PC-3 (cell line): ENCODE data around the gene BPIFB2. TPM values are rescaled to one million over a fixed set of nuclear protein-coding genes. Genes with fewer than 3 reads are reported as not detected.

Experiments
- ATAC-seq: fragments of 200-7000 bp; cut with Tn5 transposase; 2 replicates; pipeline ENCODE4 v1.9.1; 2020; ENCODE audit warnings: mild to moderate bottlenecking, moderate library complexity
- BruUV-seq: library from RNA; stranded (reverse); fragments of 400-500 nt; replicated peaks from 2 replicates; lab custom pipeline; 2021; lab: Mats Ljungman, UMichigan
- CTCF ChIA-PET: fragments of 300-600 bp; sonication (Branson Sonifier 250); formaldehyde crosslinking; loops from one replicate; lab custom pipeline; 2022; ENCODE audit warnings: antibody characterized with exemption; lab: Charles Lee
- POLR2A ChIA-PET: fragments of 300-600 bp; sonication (Branson Sonifier 250); formaldehyde crosslinking; loops from one replicate; lab custom pipeline; 2022; ENCODE audit warnings: antibody characterized with exemption; ENCODE audit not compliant: unreplicated experiment; lab: Charles Lee
- DNase-seq: peaks from one replicate; pipeline ENCODE4 v3.0.0-alpha.2; 2015
- H2AFZ ChIP-seq: fragments of 300-600 bp; sonication (generic); 2 replicates; pipeline ENCODE4 v1.6.0; 2016; ENCODE audit warnings: antibody characterized with exemption, low read length
- H3F3A ChIP-seq: fragments of 300-600 bp; sonication (generic); one replicate; pipeline ENCODE4 v1.6.0; 2017; ENCODE audit warnings: antibody characterized with exemption, low read length, control low read depth, mild to moderate bottlenecking; ENCODE audit not compliant: unreplicated experiment
- H3K27ac ChIP-seq: fragments of 300-600 bp; sonication (generic); 2 replicates; pipeline ENCODE4 v1.5.1; 2016; ENCODE audit warnings: mild to moderate bottlenecking, low read length
- H3K27me3 ChIP-seq: fragments of 300-600 bp; sonication (generic); 2 replicates; pipeline ENCODE4 v1.6.1; 2016; ENCODE audit warnings: low read length, mixed read lengths
- H3K36me3 ChIP-seq: fragments of 300-600 bp; sonication (generic); 2 replicates; pipeline ENCODE4 v1.6.1; 2016; ENCODE audit warnings: low read depth, mixed run types, low read length, mixed read lengths
- H3K4me1 ChIP-seq: fragments of 300-600 bp; sonication (generic); 2 replicates; pipeline ENCODE4 v1.5.1; 2016; ENCODE audit warnings: low read length; ENCODE audit not compliant: insufficient read depth
- H3K4me2 ChIP-seq: fragments of 300-600 bp; sonication (generic); 2 replicates; pipeline ENCODE4 v1.6.0; 2016; ENCODE audit warnings: low read length
- H3K4me3 ChIP-seq: fragments of 300-600 bp; sonication (generic); 2 replicates; pipeline ENCODE4 v1.5.1; 2016; ENCODE audit warnings: mild to moderate bottlenecking, low read length, mixed read lengths
- H3K79me2 ChIP-seq: fragments of 300-600 bp; sonication (generic); 2 replicates; pipeline ENCODE4 v1.6.1; 2017; ENCODE audit warnings: low read length, mixed read lengths
- H3K9ac ChIP-seq: fragments of 300-600 bp; sonication (generic); 2 replicates; pipeline ENCODE4 v1.6.0; 2016; ENCODE audit warnings: mild to moderate bottlenecking, low read length
- H3K9me2 ChIP-seq: fragments of 300-600 bp; sonication (generic); replicated peaks from 2 replicates; pipeline ENCODE4 v1.6.1; 2016; ENCODE audit warnings: mixed run types, low read length, mixed read lengths
- H3K9me3 ChIP-seq: fragments of 300-600 bp; sonication (generic); 2 replicates; pipeline ENCODE4 v1.6.1; 2016; ENCODE audit warnings: low read length, mixed read lengths
- H4K20me1 ChIP-seq: fragments of 300-600 bp; sonication (generic); 2 replicates; pipeline ENCODE4 v1.6.1; 2016; ENCODE audit warnings: low read length, mixed read lengths
- CTCF ChIP-seq: fragments of 300-600 bp; sonication (generic); conservative IDR thresholded peaks from 2 replicates; pipeline ENCODE4 v1.5.1; 2017; ENCODE audit warnings: antibody characterized with exemption, low read depth, mild to moderate bottlenecking, low read length
- EZH2 ChIP-seq: fragments of 300-600 bp; sonication (generic); IDR thresholded peaks from one replicate; pipeline ENCODE4 v1.6.1; 2017; ENCODE audit warnings: antibody characterized with exemption, mild to moderate bottlenecking, low read length; ENCODE audit not compliant: unreplicated experiment
- EZH2phosphoT487 ChIP-seq: fragments of 300-600 bp; sonication (generic); IDR thresholded peaks from 2 replicates; pipeline ENCODE4 v1.6.1; 2018; ENCODE audit warnings: mild to moderate bottlenecking, antibody characterized with exemption, low read length, borderline replicate concordance
- intact Hi-C: fragments of 100-400 bp; cut with micrococcal nuclease; formaldehyde crosslinking; loops from 2 replicates; pipeline ENCODE4 v1.9.0; 2023
- total RNA-seq: library from RNA; depleted of rRNA; stranded (reverse); fragments of >200 nt; gene quantifications from 2 replicates; pipeline ENCODE4 v1.2.3, GENCODE V29; 2014

BPIFB2 gene
- total RNA-seq, 1 experiment from 2014 or later, result not detected

- Histone ChIP-seq H3K4me1 (no peaks in the 10 kb centered on the region), H3K9me3 (no peaks in the 10 kb centered on the region), H3F3A (no peaks in the 10 kb centered on the region), H3K27me3 (peaks cover 73% of the 10 kb centered on the region), H3K27ac (no peak overlapping the region), H3K9ac (no peak overlapping the region), H3K4me2 (no peak overlapping the region), H3K9me2 (no peaks in the 10 kb centered on the region), H3K4me3 (no peak overlapping the region), H3K79me2 (no peaks in the 10 kb centered on the region), H4K20me1 (no peaks in the 10 kb centered on the region), H3K36me3 (no peaks in the 10 kb centered on the region), H2AFZ (no peak overlapping the region)
- TF ChIP-seq EZH2phosphoT487, result no peak
- TF ChIP-seq CTCF, result no peak
- no peak for TF ChIP-seq EZH2
- no TSS peak for BruUV-seq
- ATAC-seq (no peak), DNase-seq (no peak)
- ChIA-PET POLR2A (no interaction called here), CTCF (no interaction called here)
- intact Hi-C loops, result no loop called here
These were observed 6.3 kb downstream of the BPIFB2 start for GRCh38 chr20:33013701-33014326.

- ATAC-seq (no peak), DNase-seq (no peak)
- Histone ChIP-seq H3K4me1 (no peaks in the 10 kb centered on the region), H3K36me3 (no peaks in the 10 kb centered on the region), H3K9me2 (no peaks in the 10 kb centered on the region), H3K27me3 (peaks cover 73% of the 10 kb centered on the region), H3K9me3 (no peaks in the 10 kb centered on the region), H4K20me1 (no peaks in the 10 kb centered on the region), H3K4me3 (no peak overlapping the region), H3K27ac (no peak overlapping the region), H3F3A (no peaks in the 10 kb centered on the region), H3K4me2 (no peak overlapping the region), H3K79me2 (no peaks in the 10 kb centered on the region), H3K9ac (no peak overlapping the region), H2AFZ (no peak overlapping the region)
- ChIA-PET POLR2A (no interaction called here), CTCF (no interaction called here)
- intact Hi-C loops, result no loop called here
- no TSS peak for BruUV-seq
- no peak for TF ChIP-seq CTCF
- TF ChIP-seq EZH2, result no peak
- no peak for TF ChIP-seq EZH2phosphoT487
These were observed 7.0 kb downstream of the BPIFB2 start for GRCh38 chr20:33014336-33015113.

- CTCF ChIA-PET, result no interaction called here
- TF ChIP-seq EZH2phosphoT487 (no peak), CTCF (no peak), EZH2 (no peak)
- peaks cover 73% of the 10 kb centered on the region for H3K27me3 ChIP-seq
These were observed 7.6 kb downstream of the BPIFB2 start for GRCh38 chr20:33015114-33015484.

More at GRCh38 chr20:33015114-33015484, 7.6 kb downstream of the BPIFB2 start:
- intact Hi-C loops, result no loop called here
- no peak overlapping the region for H3K9ac ChIP-seq
- BruUV-seq, result no TSS peak
- H3K9me3 ChIP-seq, result no peaks in the 10 kb centered on the region
- no peak overlapping the region for H3K27ac ChIP-seq
- no peaks in the 10 kb centered on the region for H4K20me1 ChIP-seq
- no peak overlapping the region for H3K4me2 ChIP-seq
- no peak overlapping the region for H2AFZ ChIP-seq
- H3K79me2 ChIP-seq, result no peaks in the 10 kb centered on the region
- DNase-seq (no peak), ATAC-seq (no peak)
- H3K9me2 ChIP-seq, result no peaks in the 10 kb centered on the region
- H3K4me1 ChIP-seq, result no peaks in the 10 kb centered on the region
- no peaks in the 10 kb centered on the region for H3K36me3 ChIP-seq
- POLR2A ChIA-PET, result no interaction called here
- H3F3A ChIP-seq, result no peaks in the 10 kb centered on the region
- H3K4me3 ChIP-seq, result no peak overlapping the region
